ENCODE data around the gene SLC12A7.
"Not testable (repeated sequence)": the region's sequence is repeated elsewhere in the genome, so short reads cannot be mapped to it uniquely, and the experiment has no call there.

SLC12A7 gene

GRCh38 chr5:1075555-1075881, 36.3 kb downstream of the SLC12A7 start:
- DNase-seq, result no peak

GRCh38 chr5:1074816-1075554, 36.9 kb downstream of the SLC12A7 start:
- DNase-seq, result no peak

DNA sequence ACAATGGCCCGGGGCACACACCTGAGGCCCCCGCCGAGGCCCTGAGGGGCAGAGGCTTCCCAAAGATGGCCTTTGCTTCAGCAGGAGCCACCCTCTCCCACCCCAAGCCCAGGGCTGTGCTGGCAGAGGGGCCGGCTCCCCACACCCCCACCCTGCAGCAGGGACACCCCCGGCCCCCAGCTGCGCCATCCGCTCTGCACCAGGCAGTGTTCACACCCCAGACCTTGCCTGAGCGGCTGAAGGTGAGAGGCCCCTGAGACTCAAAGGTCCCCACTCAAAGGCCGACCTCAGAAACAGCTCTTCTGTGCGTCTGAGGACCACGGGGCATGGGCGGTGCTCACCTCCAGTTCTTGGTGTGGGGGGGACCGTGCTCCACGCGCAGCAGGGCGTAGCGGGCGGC, 37.6 kb downstream of the SLC12A7 start:
- DNase-seq, result no peak

GRCh38 chr5:1073239-1074102, 38.4 kb downstream of the SLC12A7 start:
- no peak for DNase-seq

- DNase-seq, result no peak
These were observed 42.2 kb downstream of the SLC12A7 start for GRCh38 chr5:1069720-1070088.

DNA sequence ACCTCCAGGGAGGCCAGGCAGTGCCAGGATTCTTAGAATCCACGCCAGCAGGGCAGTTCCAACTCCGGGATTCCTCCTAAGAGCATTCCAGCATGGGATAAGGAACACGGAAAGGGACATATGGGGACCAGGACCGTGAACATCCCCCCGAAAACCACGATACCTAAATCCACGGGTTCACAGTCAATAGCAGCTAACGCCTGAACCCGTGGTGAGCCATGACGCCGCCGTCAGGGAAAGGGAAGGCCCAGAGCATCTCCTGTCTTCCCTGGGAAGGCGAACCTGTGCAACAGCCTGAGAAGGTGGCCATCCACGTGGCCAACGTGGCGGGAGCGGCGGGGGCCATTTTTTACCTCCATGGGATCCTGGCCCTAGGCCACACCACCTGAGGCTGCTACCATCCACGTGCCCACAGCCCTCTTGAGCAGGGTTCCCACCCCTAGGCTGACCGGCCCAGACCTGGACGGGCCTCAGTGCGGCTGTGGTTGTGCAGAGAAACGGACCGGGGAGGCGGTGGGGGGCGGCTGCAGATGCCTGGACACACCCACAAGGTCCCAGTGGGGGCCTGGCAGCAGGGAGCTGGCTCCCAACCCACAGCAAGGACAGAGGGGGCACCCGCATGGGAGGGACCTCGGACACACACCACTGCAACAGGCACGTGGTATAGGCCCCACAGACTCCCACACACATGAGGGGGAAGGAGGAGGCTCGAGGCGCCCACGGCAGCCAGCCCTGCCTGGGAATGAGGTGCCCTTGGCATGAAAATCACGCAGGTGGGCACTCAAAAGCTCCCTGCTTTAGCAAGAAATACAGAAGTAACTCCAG, 42.8 kb downstream of the SLC12A7 start:
- DNase-seq, result no peak

GRCh38 chr5:1068204-1068894, 43.5 kb downstream of the SLC12A7 start:
- DNase-seq, result no peak

DNA sequence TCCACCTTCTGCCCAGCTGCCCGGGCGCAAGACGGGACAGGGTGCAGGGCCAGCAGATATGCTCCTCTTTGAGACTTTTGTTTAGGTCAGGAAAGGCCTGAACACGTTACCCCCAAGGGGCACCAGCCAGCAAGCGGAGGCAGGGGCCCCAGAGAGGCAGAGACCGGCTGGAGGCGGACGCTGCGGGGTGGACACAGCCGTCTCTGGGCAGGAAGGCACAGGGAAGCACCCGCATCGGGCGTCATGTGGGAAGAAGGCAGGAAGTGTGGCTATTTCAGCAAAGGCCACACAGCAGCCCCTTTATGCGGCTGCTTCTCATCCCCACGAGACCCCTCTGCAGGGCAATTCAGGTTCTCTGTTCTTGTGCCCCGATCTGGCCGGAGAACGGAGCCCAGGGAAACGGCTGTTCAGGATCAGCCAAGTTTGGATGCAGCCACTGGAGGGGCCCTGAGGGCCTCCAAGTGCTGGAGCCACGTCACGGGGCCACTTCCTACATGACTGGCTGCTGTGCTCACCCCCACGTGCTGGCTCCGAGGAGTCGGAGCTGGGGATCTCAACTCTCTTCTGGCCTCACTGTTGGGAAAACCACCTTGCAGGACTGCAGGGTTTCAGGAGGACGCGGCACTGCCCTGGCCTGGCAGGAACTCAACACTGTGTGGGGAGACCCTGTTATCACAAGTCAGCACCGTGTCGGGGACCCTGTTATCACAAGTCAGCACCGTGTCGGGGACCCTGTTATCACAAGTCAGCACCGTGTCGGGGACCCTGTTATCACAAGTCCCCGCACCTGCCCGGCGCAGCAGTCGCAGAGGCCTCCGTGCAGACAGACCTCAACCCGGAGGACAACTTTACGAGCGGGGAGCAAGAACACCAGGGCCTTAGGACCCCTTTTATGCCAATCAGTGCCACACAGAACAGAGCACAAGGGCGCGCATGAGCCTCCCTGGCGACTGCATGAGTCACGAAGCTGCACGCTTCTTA, 44.4 kb downstream of the SLC12A7 start:
- no peak for DNase-seq

GRCh38 chr5:1066676-1067075, 45.2 kb downstream of the SLC12A7 start:
- DNase-seq, result no peak

- DNase-seq, result no peak
These were observed 45.8 kb downstream of the SLC12A7 start for GRCh38 chr5:1065891-1066650.

DNA sequence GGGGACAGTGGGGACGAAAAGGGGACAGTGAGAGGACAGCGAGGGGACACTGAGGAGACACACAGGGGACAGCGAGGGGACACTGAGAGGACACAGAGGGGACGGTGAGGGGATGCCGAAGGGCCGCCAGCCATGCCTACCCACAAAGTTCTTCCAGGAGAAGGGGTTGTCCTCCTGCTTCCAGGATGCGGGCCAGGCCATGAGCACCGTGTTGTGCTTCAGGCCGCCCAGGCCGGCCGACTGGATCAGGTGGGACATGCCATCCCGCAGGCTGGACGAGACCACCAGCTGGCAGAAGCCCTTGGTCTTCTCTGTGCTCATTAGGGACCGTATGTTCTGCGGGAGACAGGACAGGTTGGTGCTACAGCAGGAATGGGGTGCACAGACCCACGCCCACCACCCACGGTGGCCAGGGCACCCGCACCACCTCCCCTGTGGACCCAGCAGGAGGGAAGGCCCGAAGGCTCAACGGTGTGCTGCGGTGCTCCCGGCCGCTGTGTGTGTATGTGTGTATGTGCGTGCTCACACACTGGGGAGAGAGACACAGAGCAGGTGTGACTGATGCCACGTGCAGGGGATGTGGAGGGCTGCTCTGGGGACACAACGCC, 46.6 kb downstream of the SLC12A7 start:
- DNase-seq, result no peak

- no peak for DNase-seq
These were observed 47.3 kb downstream of the SLC12A7 start for GRCh38 chr5:1064383-1065142.

- DNase-seq, result no peak
These were observed 48.0 kb downstream of the SLC12A7 start for GRCh38 chr5:1063661-1064382.

DNA sequence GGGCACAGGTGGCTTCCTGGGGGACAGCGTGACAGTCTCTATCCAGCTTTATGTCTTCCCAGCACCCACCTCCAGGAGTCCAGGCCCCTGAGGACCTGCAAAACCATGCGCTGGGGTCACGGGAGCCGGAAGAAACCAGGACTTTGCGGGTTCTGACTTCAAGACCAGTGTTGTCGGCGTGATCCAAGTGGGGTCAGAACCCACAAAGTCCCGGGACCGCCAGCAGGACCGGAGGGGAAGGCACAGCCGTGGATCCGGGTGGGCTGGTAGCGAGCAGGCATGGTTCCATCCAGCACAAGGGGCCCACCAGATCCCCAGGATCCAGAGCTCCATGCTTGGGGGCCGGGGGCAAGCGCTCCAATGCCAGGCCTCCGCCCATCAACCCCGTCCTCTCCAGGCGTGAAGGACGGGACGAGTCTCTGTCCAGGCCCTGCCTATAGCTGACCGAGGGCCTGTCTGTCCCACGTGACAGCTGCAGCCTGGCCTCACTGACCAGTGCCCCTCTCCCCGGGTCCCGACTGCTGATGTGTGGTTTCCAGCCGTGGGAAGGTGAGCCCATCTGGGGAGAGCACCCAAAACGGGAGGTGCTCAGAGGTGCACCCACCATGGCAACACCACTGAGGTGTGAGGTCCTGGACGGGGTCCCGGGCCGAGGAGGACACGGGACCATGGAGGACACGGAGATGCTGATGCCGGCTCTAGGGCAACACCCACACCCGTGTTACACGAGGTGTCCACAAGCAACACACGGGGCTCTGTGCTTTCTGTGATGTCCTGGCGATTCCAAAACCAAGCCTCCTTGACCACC, 48.9 kb downstream of the SLC12A7 start:
- DNase-seq, result no peak

DNA sequence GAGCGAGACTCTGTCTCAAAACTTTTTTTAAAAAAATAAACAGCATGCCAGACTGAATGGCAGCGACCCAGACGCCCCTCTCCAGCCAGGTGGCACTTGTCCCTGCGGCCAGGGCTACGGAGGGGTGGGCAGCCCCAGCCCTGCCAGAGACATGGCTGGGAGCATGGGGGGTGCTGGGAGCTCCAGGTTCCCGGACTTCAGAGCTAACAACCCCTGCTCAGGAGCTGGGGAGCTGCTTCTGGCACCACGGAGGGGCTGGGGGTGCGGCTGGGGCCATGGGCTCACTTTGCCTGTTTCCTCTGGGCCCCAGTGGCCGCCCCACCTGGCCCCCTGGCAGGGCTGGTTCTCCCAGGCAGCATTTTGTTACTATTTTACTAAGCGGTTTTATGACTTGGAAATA, 49.9 kb downstream of the SLC12A7 start:
- DNase-seq, result no peak

DNA sequence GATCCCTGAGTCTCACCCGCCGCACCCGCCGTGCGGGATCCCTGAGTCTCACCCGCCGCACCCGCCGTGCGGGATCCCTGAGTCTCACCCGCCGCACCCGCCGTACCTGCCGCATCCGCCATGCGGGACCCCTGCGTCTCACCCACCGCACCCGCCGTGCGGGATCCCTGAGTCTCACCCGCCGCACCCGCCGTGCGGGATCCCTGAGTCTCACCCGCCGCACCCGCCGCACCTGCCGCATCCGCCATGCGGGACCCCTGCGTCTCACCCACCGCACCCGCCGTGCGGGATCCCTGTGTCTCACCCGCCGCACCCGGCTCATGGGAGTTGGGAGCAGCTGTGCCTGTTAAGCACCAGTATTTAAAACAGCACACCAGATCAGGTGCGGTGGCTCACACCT, 50.6 kb downstream of the SLC12A7 start:
- DNase-seq, result not testable (repeated sequence)

GRCh38 chr5:1060535-1060981, 51.3 kb downstream of the SLC12A7 start:
- no peak for DNase-seq

GRCh38 chr5:1059884-1060263, 52.0 kb downstream of the SLC12A7 start:
- no peak for DNase-seq

All from NK-92 treated with Interleukin-12 subunit alpha and Interleukin-12 subunit beta, amount 100 ng/mL, for 24 hours (cell line).